HUDEP-2 (cell line): ENCODE data around the gene DUSP9.

ENCODE experiments used
- DNase-seq, 76 experiments: peaks; one replicate each; lab custom pipeline; 2025; ENCODE audit not compliant: unreplicated experiment in 76 of 76; lab: John Stamatoyannopoulos, UW

DUSP9 gene

DNA sequence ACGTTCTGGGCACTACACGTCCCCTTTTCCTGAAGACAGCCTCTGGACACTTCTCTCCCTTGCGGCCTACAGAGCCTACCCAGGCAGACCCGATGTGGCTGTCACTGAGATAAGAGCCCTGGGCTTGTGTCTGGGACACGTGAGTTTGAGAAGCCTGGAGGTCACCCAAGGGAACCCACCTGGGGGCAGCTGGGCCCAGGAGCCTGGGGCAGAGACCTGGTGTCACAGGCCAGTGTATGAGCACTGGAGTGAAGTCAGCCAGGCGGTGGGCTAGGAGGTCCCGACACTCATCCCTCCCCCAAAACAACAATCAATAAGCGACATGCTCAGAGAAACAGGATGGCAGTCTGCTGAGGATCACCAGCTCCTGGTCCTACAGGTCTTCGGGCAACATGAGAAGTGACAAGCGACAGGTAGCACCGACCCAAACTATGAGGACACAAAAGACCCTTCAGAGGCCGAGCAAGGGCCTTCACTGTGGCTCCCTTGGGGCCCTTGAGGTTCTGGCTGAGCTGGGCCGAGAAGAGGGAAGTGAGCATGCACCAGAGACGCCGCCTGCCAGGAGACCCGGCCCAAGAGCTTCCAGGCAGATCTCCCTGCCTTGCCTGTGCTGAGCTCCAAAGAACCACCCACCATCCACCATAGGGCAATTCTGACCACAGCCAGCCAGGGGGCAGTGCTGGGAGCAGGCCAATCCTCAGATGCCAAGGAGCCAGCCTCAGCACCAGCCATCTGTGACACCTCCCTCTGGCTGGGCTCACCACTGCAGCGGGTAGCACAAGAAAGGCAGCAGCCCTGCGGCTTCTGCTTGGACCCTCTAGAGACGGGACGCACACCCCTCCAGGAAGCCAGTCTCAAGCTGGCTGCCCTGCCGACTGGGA lies 11.0 kb upstream of the DUSP9 start:
- peak in 41 of 76 experiments; percentile 0 to 45 (median 12) for DNase-seq

DNA sequence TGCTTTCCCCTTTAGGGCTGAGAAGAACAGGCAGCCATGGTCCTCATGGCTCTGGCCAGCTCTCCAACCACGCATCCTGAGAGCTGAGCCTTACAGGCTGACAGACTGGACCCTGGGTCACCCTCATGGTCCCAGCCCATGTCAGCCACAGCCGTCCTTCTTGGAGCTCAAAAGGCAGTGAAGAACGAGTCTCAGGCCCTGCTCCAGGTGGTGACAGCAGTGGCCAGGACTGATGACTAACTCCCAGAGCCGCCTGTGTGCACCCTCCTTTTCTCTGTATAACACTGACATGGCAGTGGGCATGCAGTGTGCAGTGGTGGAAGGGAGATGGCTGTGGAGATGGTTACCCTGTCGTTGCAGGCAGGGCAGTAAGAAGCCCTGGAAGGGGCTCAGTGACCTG lies 10.3 kb upstream of the DUSP9 start:
- no peak for DNase-seq

DNA sequence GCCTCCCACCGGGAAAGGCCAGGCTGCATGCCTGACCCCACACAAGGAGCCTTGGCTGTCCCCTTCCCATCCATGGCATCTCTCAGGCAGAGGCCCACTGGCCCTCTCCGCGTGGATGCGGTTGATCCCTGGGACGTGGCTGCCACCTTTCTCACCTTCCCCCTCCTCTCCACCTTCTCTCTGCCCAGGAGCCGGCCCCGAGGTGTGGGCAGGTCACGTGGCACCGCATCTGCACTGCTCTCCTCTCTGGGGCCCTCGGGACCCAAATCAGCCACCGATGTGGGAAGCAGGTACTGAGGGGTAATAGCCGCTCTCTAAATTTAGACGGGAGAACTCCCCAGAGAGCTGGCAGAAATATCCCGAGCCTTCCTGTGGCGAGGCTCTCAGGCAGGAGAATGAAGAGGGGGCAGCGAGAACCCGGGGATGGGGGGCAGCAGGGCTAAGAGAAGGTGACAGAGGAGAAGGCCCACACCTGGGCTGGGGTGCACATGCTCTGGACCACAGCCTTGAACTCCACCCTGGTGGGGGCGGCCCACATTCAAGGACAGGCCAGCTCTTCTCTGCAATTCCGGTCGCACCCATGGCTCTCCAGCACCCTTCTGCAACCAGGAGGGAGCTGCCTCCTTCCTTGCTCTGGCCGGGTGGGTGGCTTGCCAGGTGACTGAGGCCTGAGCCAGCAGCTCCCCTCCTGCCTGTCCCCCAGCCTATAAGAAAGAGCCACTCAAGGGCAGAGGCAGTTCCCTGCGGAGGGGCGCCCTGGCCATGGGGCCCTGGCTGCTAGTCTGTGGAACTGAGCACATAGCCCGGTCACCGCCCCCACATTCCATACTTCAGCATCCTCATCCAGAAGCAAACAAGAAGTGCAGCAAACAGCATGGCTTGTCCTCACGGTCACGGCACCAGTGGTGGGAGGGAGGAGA lies 9.6 kb upstream of the DUSP9 start:
- no peak for DNase-seq

DNA sequence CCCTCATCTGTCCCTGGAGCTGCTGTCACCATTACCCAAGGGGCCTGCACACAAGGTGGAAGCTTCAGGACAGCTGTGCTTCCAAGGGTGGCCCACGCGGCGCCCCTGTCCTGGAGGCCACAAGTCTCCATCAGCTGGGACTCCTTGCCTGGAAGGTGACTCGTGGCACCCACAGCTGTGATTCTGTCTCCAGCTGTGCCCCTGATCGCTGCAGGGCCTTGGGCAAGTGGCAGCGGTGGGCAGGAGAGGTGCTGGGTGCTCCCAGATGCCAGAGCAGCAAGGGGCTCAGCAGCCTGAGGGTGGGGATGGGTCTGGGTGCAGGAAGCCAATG lies 9.0 kb upstream of the DUSP9 start:
- no peak for DNase-seq

- DNase-seq, result no peak
Measured at GRCh38 chrX:153638436-153639176, 8.4 kb upstream of the DUSP9 start.

DNA sequence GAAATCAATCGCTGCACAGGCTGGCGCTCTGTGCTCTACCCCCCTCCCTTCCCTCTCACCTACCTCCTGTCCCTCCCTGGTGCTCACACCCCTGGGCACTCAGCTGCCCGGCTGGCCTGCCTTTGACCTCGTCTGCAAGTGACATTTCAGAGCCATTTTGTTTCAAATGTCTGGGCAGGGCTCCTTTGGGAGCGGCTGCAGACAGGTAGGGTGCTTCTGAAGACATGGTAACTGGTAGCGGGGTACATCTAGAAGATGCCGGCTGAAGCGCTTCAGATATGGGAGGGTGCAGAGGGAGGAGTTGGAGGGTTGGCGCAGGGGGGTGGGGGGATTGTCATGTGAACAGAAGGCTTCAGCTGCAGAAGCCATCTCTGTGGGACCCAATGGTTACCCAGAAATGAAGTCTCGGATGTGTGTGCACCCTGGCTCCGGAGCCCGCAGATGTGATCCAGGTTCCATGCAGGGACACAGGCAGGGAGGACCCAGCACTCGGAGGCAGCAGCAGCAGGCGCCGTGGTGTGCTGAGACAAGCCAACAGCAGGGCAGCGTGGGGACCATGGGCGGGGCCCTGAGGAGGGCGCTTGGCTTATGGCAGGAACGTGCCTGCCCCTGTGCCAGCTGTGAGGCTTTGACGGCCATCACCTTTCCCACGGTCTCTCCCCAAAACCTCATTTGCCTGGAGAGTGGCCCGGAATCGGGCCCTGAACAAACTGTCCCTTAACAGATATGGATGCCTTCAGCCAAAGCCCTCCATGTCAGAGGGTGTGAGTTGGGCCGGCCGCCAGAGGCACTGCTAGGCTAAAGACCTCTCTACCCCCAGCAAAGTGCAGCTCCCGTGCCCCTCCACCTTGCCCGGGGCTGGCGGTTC lies 7.6 kb upstream of the DUSP9 start:
- no peak for DNase-seq

DNA sequence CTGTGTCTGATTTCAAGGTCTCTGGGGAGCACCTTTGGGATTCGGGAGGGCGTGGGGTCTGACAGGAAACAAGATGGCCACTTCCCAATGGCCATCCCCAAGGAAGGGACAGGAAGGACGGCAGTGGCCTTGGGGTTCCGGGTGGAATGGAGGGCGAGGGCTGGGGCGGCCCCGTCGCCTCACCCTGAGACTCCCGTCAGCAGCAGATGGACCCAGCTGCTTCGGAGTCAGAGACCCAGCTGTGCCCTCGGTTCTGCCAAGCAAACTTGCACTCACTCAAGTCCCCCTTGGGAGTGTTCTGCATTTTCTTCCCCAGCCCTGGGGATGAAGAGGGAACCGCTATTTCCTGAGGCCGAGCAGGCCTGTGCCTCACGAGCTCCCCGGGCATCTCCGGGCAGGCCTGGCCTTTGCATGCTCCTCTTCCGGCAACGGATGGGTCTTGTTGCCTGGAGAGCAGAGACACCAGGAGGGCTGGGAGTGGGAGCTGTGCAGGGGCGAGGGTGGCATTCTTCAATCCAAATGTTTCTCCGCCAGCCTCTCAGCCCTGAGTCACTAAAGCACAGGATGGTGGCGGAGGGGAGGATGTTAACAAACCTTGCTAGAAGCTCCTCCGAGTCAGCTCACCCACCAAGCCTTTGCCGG lies 6.8 kb upstream of the DUSP9 start:
- no peak for DNase-seq

- DNase-seq, result no peak
Measured at GRCh38 chrX:153640736-153641575, 6.0 kb upstream of the DUSP9 start.

DNA sequence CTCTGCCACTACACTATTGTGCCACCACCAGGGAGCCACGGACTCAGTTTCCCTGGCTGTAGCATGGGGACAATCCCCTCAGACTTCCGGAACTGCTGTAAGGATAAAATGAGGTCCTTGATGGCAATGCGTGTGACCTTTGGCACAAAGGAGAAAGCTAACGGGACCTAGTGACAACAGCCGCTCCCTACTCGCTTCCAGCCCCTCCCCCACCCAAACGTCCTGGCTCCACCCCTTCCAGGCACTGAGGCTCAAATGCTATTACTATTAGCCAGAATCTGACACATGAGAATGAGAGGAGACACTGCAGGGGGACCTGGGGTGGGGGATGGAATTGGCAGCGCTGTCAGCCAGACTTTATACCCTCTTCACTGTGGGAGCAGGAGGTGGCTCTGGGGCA lies 5.4 kb upstream of the DUSP9 start:
- DNase-seq, result no peak

- DNase-seq, result no peak
Measured at GRCh38 chrX:153642051-153642654, 4.8 kb upstream of the DUSP9 start.

GRCh38 chrX:153642655-153643430 lies 4.2 kb upstream of the DUSP9 start:
- no peak for DNase-seq

- DNase-seq, result no peak
Measured at GRCh38 chrX:153643431-153644351, 3.3 kb upstream of the DUSP9 start.

DNA sequence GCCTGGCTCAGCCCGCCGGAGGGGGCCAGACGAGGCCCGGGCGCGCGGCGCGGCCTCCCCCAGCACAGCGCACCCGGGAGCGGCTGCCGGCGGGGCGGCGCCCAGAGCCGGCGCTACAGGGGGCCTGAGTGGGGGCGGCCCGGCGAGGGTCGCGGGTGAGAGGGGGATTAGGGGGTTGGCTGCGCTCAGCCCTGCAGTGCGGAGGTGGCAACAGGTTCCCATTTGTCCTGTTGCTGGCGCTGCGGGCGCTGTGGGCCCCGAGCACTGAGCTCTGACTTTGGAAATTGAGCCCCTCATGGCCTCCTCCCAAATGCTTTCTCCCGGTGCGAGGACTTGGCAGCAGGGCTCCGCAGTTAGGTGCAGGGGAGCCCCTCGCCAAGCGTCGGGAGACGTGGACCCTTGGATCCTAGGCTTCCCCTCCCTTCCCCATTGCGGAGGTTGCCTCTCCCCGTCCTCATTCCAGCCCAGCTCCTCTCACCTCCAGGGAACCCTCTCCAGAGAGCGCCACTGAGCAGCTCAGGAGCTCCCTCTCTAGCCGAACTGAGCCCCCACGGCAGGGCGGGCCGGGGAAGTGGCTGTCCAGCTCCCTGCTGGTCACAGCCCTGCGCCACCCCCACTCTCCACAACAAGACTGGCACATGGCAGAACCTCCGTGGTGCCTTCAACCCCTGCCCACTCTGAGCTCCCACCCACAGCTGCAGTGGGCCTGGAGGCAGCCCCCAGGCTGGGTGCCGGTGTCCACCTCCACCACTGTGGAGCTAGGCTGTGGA lies 2.5 kb upstream of the DUSP9 start:
- no peak for DNase-seq

DNA sequence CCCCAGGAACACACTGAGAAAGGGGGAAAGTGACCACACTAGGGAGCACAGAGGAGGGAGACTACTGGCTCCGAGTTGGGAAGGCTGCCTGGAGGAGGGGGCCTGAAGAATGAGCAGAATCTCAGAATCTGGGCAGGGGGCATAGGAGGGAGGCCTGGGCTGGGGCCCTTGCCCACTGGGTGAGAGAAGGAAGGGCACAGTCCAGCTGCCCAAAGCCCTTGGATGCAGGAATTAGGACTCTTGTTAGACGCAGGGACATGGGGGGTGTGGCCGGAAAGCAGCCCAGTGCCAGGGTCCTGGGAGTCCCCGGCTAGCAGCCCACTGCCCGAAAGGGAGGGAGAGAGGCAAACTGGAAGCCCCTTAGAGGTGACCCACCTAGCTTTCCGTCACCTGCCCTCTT lies 1.9 kb upstream of the DUSP9 start:
- no peak for DNase-seq

- no peak for DNase-seq
Measured at GRCh38 chrX:153645921-153646488, 998 bp upstream of the DUSP9 start.
